AG04450 (cell line): Measurements from ENCODE around the gene FBXO21. TPM values are rescaled to one million over a fixed set of nuclear protein-coding genes. Genes with fewer than 3 reads are reported as not detected.
"Not testable (repeated sequence)": the region's sequence is repeated elsewhere in the genome, so short reads cannot be mapped to it uniquely, and the experiment has no call there.

Source experiments
- CTCF ChIA-PET: fragments of 300-600, 350-600 bp; formaldehyde crosslinking; extraction: SDS; loops from one replicate; lab custom pipeline; 2022; ENCODE audit warnings: antibody characterized with exemption, inconsistent platforms; lab: Charles Lee
- POLR2A ChIA-PET: fragments of 350-600 bp; formaldehyde crosslinking; extraction: SDS; loops from one replicate; lab custom pipeline; 2021; ENCODE audit warnings: antibody characterized with exemption, inconsistent platforms; lab: Yijun Ruan, JAX
- DNase-seq: peaks from one replicate; pipeline ENCODE4 v3.0.0-alpha.2; 2011; ENCODE audit warnings: low read depth, low spot score
- H3K27ac ChIP-seq: one replicate; pipeline ENCODE4 v1.5.1; 2012; ENCODE audit warnings: low read depth, low read length, control low read depth
- H3K27me3 ChIP-seq: one replicate; pipeline ENCODE4 v1.6.0; 2012; ENCODE audit warnings: low read length; ENCODE audit not compliant: control insufficient read depth, insufficient read depth
- H3K4me3 ChIP-seq: 2 replicates; pipeline ENCODE4 v1.5.1; 2011; ENCODE audit warnings: mild to moderate bottlenecking, low read depth, low read length, control low read depth
- H3K9me3 ChIP-seq: 2 replicates; pipeline ENCODE4 v1.5.1; 2012; ENCODE audit warnings: low read length; ENCODE audit not compliant: control insufficient read depth, insufficient read depth
- polyA plus RNA-seq: library from polyadenylated mRNA; depleted of rRNA; stranded (reverse); fragments of >200 nt; gene quantifications from 2 replicates; pipeline ENCODE4 v1.2.3, GENCODE V29; 2011
- TF ChIP-seq, protein P1 (sequence below): IDR thresholded peaks from 2 replicates; pipeline ENCODE4 v1.5.1; 2011; ENCODE audit warnings: low read depth, low read length, control low read depth, inconsistent platforms

FBXO21 gene
- polyA plus RNA-seq, 1 experiment = 38.9 TPM

DNA sequence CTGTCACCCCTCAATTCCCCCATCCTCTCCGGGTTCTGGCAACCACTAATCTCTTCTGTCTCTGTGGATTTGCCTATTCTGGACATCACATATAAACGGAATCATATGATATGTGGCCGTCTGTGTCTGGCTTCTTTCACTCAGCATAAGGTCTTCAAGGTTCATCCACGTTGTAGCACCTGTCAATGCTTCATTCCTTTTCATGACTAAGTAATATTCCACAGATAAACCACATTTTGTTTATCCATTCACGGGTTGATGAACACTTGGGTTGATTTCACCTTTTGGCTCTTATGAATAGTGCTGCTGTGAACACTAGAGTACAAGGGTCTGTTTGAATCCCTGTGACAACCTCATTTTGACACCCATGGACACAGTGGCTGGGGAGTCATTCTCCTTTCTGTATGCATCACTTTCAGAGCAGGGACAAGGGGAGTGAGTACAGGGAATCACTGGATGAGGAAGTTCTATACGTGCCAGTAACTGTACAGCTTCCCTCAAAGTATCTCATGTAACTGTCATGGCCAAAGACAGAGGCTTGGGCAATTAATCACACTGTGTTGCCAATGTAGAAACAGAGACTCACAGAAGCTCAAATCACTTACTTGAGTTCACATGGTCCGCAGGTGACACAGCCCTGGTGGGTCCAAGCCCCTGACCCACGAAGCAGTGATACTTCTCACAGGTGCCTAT is 80.2 kb downstream of the FBXO21 start:
- POLR2A ChIA-PET = no interaction called here
- no peak for DNase-seq
- H3K9me3 ChIP-seq = no peaks in the 10 kb centered on the region
- H3K27ac ChIP-seq = no peak overlapping the region
- TF ChIP-seq, protein P1, sequence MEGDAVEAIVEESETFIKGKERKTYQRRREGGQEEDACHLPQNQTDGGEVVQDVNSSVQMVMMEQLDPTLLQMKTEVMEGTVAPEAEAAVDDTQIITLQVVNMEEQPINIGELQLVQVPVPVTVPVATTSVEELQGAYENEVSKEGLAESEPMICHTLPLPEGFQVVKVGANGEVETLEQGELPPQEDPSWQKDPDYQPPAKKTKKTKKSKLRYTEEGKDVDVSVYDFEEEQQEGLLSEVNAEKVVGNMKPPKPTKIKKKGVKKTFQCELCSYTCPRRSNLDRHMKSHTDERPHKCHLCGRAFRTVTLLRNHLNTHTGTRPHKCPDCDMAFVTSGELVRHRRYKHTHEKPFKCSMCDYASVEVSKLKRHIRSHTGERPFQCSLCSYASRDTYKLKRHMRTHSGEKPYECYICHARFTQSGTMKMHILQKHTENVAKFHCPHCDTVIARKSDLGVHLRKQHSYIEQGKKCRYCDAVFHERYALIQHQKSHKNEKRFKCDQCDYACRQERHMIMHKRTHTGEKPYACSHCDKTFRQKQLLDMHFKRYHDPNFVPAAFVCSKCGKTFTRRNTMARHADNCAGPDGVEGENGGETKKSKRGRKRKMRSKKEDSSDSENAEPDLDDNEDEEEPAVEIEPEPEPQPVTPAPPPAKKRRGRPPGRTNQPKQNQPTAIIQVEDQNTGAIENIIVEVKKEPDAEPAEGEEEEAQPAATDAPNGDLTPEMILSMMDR = no peak
- peaks cover 20% of the 10 kb centered on the region for H3K27me3 ChIP-seq
- H3K4me3 ChIP-seq = no peak overlapping the region
- CTCF ChIA-PET = no interaction called here

DNA sequence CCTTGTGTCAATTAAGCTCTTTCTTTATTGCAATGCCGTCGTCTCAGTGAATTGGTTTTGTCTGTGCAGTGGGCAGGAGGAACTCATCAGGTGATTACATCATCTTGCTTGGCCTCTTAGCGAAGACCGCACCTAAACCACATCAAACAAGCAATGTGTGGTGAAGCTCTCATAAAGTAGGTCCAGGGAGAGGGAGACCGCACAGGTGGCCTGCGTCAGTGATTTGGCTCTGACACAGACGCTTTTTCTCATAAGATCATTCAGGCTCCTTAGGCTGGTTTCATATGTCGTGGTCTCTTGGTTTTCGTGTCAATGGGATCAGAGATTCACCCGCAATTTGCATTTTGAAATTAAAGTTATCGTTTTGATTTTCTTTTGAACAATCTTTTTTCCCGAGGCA is 84.4 kb downstream of the FBXO21 start:
- ChIA-PET POLR2A (no interaction called here), CTCF (no interaction called here)
- TF ChIP-seq, protein P1 = no peak
- Histone ChIP-seq H3K27me3 (peaks cover 28% of the 10 kb centered on the region), H3K9me3 (no peaks in the 10 kb centered on the region), H3K27ac (no peak overlapping the region), H3K4me3 (no peak overlapping the region)
- no peak for DNase-seq

DNA sequence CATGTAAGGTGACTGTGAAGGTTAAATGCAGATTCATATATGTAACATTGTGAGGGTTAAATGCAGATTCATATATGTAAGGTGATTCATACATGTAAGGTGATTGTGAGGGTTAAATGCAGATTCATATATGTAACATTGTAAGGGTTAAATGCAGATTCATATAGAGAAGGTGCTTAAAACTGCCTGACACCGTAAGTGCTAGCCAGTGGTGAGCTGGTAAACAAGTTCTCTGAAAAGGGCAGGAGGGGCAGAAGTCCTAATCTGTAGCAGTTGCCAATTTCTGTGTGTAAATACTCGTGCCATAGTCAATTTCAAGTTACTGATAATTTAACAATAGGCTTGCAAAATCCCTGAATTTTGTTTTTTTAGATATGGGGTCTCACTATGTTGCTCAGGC is 86.3 kb downstream of the FBXO21 start:
- CTCF ChIA-PET, H3K27ac ChIP-seq, H3K9me3 ChIP-seq, H3K4me3 ChIP-seq, DNase-seq, POLR2A ChIA-PET: not testable (repeated sequence)
- peaks cover 36% of the 10 kb centered on the region for H3K27me3 ChIP-seq

DNA sequence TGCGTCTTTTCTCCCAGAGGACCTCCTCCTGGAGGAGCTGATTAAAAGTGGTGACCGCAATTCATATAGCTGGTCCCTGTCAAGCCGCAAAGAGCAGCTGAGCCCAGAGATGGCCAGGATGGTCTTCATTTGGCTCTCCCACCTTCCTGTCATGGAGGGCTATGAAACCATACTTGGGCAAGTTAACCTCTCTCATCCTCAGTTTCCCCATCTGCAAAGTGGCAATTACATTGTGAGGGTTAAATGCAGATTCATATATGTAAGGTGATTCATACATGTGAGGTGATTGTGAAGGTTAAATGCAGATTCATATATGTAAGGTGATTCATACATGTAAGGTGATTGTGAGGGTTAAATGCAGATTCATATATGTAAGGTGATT is 87.5 kb downstream of the FBXO21 start:
- CTCF ChIA-PET = no interaction called here
- DNase-seq = no peak
- POLR2A ChIA-PET = no interaction called here
- H3K27me3 ChIP-seq = peaks cover 46% of the 10 kb centered on the region
- peaks cover 6% of the 10 kb centered on the region; the same call in 1 of the 2 replicates for H3K9me3 ChIP-seq
- no peak overlapping the region for H3K4me3 ChIP-seq
- no peak overlapping the region for H3K27ac ChIP-seq
- TF ChIP-seq, protein P1 = no peak

DNA sequence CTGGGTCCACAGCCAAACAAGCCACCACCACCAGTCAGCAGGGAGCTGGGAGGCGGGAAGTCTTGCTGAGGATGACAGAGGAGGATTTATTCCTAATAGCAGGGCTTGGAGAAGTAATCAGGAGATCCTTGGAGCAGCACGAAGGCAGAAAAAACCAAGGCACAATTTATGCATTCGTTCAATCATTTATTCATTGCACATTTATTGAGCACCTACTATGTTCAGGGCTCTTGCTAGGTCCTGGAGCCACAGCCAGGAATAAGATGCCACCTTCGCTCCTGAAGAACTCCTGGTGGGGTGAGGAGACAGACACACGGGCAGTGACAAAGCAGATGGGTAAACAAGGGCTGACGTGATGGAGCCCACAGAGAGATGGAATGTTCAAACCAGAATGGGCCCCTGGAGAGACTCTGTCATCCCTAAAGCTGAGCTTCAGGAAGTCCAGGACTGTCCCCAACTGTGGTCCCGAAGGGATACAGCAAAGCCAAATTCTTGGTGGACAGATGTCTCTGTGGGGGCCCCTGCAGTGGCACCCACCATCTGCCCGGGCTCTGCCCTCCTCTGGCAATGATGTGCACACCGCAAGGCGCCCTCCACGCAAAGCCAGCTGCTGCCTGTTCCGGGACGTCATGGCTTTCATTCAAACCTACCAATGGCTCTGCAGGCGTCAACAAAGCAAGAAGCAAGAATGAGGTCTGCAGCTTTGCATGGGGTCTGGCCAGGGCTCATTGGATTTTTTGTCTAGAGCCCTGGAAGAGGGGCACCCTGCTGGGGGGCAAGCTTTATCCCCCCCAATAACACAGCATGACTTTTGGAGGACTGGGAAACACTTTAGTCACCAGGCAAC is 88.1 kb downstream of the FBXO21 start:
- no peak for DNase-seq
- peaks cover 50% of the 10 kb centered on the region for H3K27me3 ChIP-seq
- CTCF ChIA-PET = no interaction called here
- no peak overlapping the region for H3K4me3 ChIP-seq
- POLR2A ChIA-PET = no interaction called here
- H3K9me3 ChIP-seq = peaks cover 6% of the 10 kb centered on the region; the same call in 1 of the 2 replicates
- no peak overlapping the region for H3K27ac ChIP-seq
- TF ChIP-seq, protein P1 = no peak
